Trophoblast cell (in vitro differentiated cells and primary cell): ENCODE results near the gene EIF4G3.
A peak's percentile ranks its signal among the peaks of the same experiment; 100 is the strongest.

ENCODE experiments used
- DNase-seq, 2 donors: peaks; one replicate each; pipeline ENCODE4 v3.0.0-alpha.2; 2016
- H2AFZ ChIP-seq: 2 replicates; pipeline ENCODE4 v1.6.1; 2013; ENCODE audit warnings: low read length, moderate library complexity, mild to moderate bottlenecking; ENCODE audit not compliant: insufficient read depth, poor library complexity
- H2AK5ac ChIP-seq: 2 replicates; pipeline ENCODE4 v1.6.1; 2013; ENCODE audit warnings: mild to moderate bottlenecking, low read length
- H2BK120ac ChIP-seq: 2 replicates; pipeline ENCODE4 v1.6.1; 2013; ENCODE audit warnings: low read length, mild to moderate bottlenecking, moderate library complexity; ENCODE audit not compliant: insufficient read depth, poor library complexity
- H2BK12ac ChIP-seq: 2 replicates; pipeline ENCODE4 v1.6.1; 2013; ENCODE audit warnings: mild to moderate bottlenecking, low read length, moderate library complexity
- H2BK5ac ChIP-seq: 2 replicates; pipeline ENCODE4 v1.6.1; 2013; ENCODE audit warnings: low read length, low read depth, moderate library complexity, mild to moderate bottlenecking; ENCODE audit not compliant: poor library complexity
- H3K14ac ChIP-seq: 2 replicates; pipeline ENCODE4 v1.6.1; 2013; ENCODE audit warnings: mild to moderate bottlenecking, low read length
- H3K18ac ChIP-seq: 2 replicates; pipeline ENCODE4 v1.6.1; 2013; ENCODE audit warnings: mild to moderate bottlenecking, low read length
- H3K23ac ChIP-seq: 2 replicates; pipeline ENCODE4 v1.6.1; 2013; ENCODE audit warnings: low read length
- H3K27ac ChIP-seq: 2 replicates; pipeline ENCODE4 v1.5.1; 2013; ENCODE audit warnings: low read depth, mild to moderate bottlenecking, inconsistent platforms, low read length, moderate library complexity
- H3K27me3 ChIP-seq: 2 replicates; pipeline ENCODE4 v1.6.1; 2013; ENCODE audit warnings: inconsistent platforms, mild to moderate bottlenecking, low read length, moderate library complexity; ENCODE audit not compliant: insufficient read depth
- H3K36me3 ChIP-seq, 2 experiments: 1 replicate in 1 of 2; 2 replicates in 1 of 2; pipeline ENCODE4 v1.6.1; 2013; ENCODE audit warnings: low read length in 2 of 2, mild to moderate bottlenecking in 2 of 2, moderate library complexity in 1 of 2; ENCODE audit not compliant: insufficient read depth in 2 of 2, control insufficient read depth in 1 of 2
- H3K4ac ChIP-seq: 2 replicates; pipeline ENCODE4 v1.6.1; 2013; ENCODE audit warnings: low read depth, mild to moderate bottlenecking, low read length, moderate library complexity
- H3K4me1 ChIP-seq, 2 experiments: 1 replicate in 1 of 2; 2 replicates in 1 of 2; pipeline ENCODE4 v1.6.1; 2013; ENCODE audit warnings: low read length in 2 of 2, mild to moderate bottlenecking in 2 of 2, moderate library complexity in 1 of 2; ENCODE audit not compliant: insufficient read depth in 2 of 2, control insufficient read depth in 1 of 2
- H3K4me2 ChIP-seq: 2 replicates; pipeline ENCODE4 v1.6.1; 2013; ENCODE audit warnings: inconsistent platforms, mild to moderate bottlenecking, low read length, moderate library complexity
- H3K4me3 ChIP-seq: 2 replicates; pipeline ENCODE4 v1.5.1; 2013; ENCODE audit warnings: mild to moderate bottlenecking, low read depth, low read length, inconsistent platforms
- H3K79me1 ChIP-seq: one replicate; pipeline ENCODE4 v1.6.1; 2013; ENCODE audit warnings: low read length
- H3K79me2 ChIP-seq: 2 replicates; pipeline ENCODE4 v1.6.1; 2013; ENCODE audit warnings: low read length, mild to moderate bottlenecking; ENCODE audit not compliant: control insufficient read depth, insufficient read depth, poor library complexity
- H3K9ac ChIP-seq: 2 replicates; pipeline ENCODE4 v1.6.1; 2013; ENCODE audit warnings: mild to moderate bottlenecking, low read length
- H3K9me3 ChIP-seq: 2 replicates; pipeline ENCODE4 v1.6.1; 2013; ENCODE audit warnings: low read depth, mild to moderate bottlenecking, control low read depth, inconsistent platforms, low read length; ENCODE audit not compliant: insufficient read depth
- H4K12ac ChIP-seq: 2 replicates; pipeline ENCODE4 v1.6.1; 2013; ENCODE audit warnings: low read depth, mild to moderate bottlenecking, low read length, moderate library complexity
- H4K8ac ChIP-seq: 2 replicates; pipeline ENCODE4 v1.6.1; 2013; ENCODE audit warnings: low read depth, mild to moderate bottlenecking, low read length, moderate library complexity
- H4K91ac ChIP-seq: one replicate; pipeline ENCODE4 v1.6.1; 2013; ENCODE audit warnings: low read depth, mild to moderate bottlenecking, low read length, moderate library complexity
- WGBS: extraction: QIAGEN DNeasy Blood & Tissue Kit; methylation state at CpG from one replicate; pipeline ENCODE4 v1.1.7; 2013; ENCODE audit warnings: missing lambda C conversion rate; ENCODE audit not compliant: insufficient read length, insufficient coverage; ENCODE audit errors: extremely low coverage; 5-methylcytosine and 5-hydroxymethylcytosine counted together

The EIF4G3 gene

GRCh38 chr1:21012937-21013336 lies 163.8 kb downstream of the EIF4G3 start:
- Histone ChIP-seq H3K18ac (no peak overlapping the region), H3K79me2 (no peaks in the 10 kb centered on the region), H3K4me1 (peaks cover 6 to 11% of the 10 kb centered on the region in 2 experiments), H3K36me3 (no peaks in the 10 kb centered on the region), H3K9me3 (no peaks in the 10 kb centered on the region), H3K14ac (no peak overlapping the region), H3K4me3 (no peak overlapping the region), H2AFZ (no peak overlapping the region), H2BK12ac (no peak overlapping the region), H3K27ac (no peak overlapping the region), H3K23ac (no peak overlapping the region), H2BK5ac (no peak overlapping the region), H4K8ac (no peak overlapping the region), H2AK5ac (no peak overlapping the region), H3K4me2 (peak overlapping the region; percentile 25), H3K27me3 (no peaks in the 10 kb centered on the region), H4K12ac (no peak overlapping the region), H4K91ac (no peak overlapping the region), H3K9ac (no peak overlapping the region), H2BK120ac (no peak overlapping the region), H3K4ac (no peak overlapping the region), H3K79me1 (no peaks in the 10 kb centered on the region)
- WGBS, result no CpG with 5 or more reads among the region's 5 CpGs
- DNase-seq, result peak; percentile 21 to 29

- no peaks in the 10 kb centered on the region for H3K79me1 ChIP-seq
- H3K9ac ChIP-seq, result no peak overlapping the region
- H3K23ac ChIP-seq, result no peak overlapping the region
- H3K4me1 ChIP-seq, result peaks cover 3 to 4% of the 10 kb centered on the region in 2 experiments
- no peak overlapping the region for H2BK120ac ChIP-seq
- no peak overlapping the region for H3K4me2 ChIP-seq
- H4K8ac ChIP-seq, result no peak overlapping the region
- WGBS, result no CpG with 5 or more reads among the region's 1 CpG
- no peak overlapping the region for H2AFZ ChIP-seq
- H3K4me3 ChIP-seq, result no peak overlapping the region
- no peak overlapping the region for H2AK5ac ChIP-seq
- no peak overlapping the region for H3K14ac ChIP-seq
- H3K18ac ChIP-seq, result no peak overlapping the region
- H3K4ac ChIP-seq, result no peak overlapping the region
- no peak overlapping the region for H4K91ac ChIP-seq
- H3K79me2 ChIP-seq, result no peaks in the 10 kb centered on the region
- DNase-seq, result no peak
- no peaks in the 10 kb centered on the region for H3K9me3 ChIP-seq
- no peaks in the 10 kb centered on the region for H3K27me3 ChIP-seq
- no peak overlapping the region for H4K12ac ChIP-seq
- peaks cover 0 to 2% of the 10 kb centered on the region in 2 experiments for H3K36me3 ChIP-seq
- no peak overlapping the region for H2BK5ac ChIP-seq
- no peak overlapping the region for H2BK12ac ChIP-seq
- no peak overlapping the region for H3K27ac ChIP-seq
These were observed 168.8 kb downstream of the EIF4G3 start for GRCh38 chr1:21007876-21008275.

- H3K14ac ChIP-seq, result no peak overlapping the region
- WGBS, result no CpG with 5 or more reads among the region's 4 CpGs
These were observed 171.0 kb downstream of the EIF4G3 start for GRCh38 chr1:21005466-21006239.

GRCh38 chr1:21003281-21004045 lies 173.2 kb downstream of the EIF4G3 start:
- Histone ChIP-seq H3K4me1 (no peaks in the 10 kb centered on the region), H3K36me3 (peaks cover 0 to 2% of the 10 kb centered on the region in 2 experiments), H2BK12ac (no peak overlapping the region), H2BK5ac (no peak overlapping the region), H3K18ac (no peak overlapping the region), H3K27me3 (no peaks in the 10 kb centered on the region), H4K91ac (no peak overlapping the region), H3K4ac (no peak overlapping the region), H3K23ac (no peak overlapping the region), H2AK5ac (no peak overlapping the region), H3K9me3 (no peaks in the 10 kb centered on the region), H3K4me2 (no peak overlapping the region), H2AFZ (no peak overlapping the region), H3K79me2 (no peaks in the 10 kb centered on the region), H3K14ac (no peak overlapping the region), H3K79me1 (no peaks in the 10 kb centered on the region), H3K4me3 (no peak overlapping the region), H3K27ac (no peak overlapping the region), H2BK120ac (no peak overlapping the region), H3K9ac (no peak overlapping the region), H4K8ac (no peak overlapping the region), H4K12ac (no peak overlapping the region)
- no peak for DNase-seq
- WGBS, result no CpG with 5 or more reads among the region's 3 CpGs

More at GRCh38 chr1:21005466-21006239, 171.0 kb downstream of the EIF4G3 start:
- no peak overlapping the region for H2BK5ac ChIP-seq
- no peak overlapping the region for H4K8ac ChIP-seq
- no peak overlapping the region for H3K4me3 ChIP-seq
- peaks cover 0 to 2% of the 10 kb centered on the region in 2 experiments for H3K36me3 ChIP-seq
- no peak overlapping the region for H3K23ac ChIP-seq
- H3K79me1 ChIP-seq, result no peaks in the 10 kb centered on the region
- no peak overlapping the region for H3K27ac ChIP-seq
- H2AFZ ChIP-seq, result no peak overlapping the region
- H3K18ac ChIP-seq, result no peak overlapping the region
- no peak overlapping the region for H3K9ac ChIP-seq
- no peak overlapping the region for H3K4me2 ChIP-seq
- DNase-seq, result no peak
- H2BK12ac ChIP-seq, result no peak overlapping the region
- H3K27me3 ChIP-seq, result no peaks in the 10 kb centered on the region
- no peak overlapping the region for H2BK120ac ChIP-seq
- H3K4me1 ChIP-seq, result no peaks in the 10 kb centered on the region
- no peaks in the 10 kb centered on the region for H3K9me3 ChIP-seq
- no peaks in the 10 kb centered on the region for H3K79me2 ChIP-seq
- no peak overlapping the region for H2AK5ac ChIP-seq
- no peak overlapping the region for H4K12ac ChIP-seq
- no peak overlapping the region for H3K4ac ChIP-seq
- H4K91ac ChIP-seq, result no peak overlapping the region
